Activated naive CD8-positive, alpha-beta T cell treated with anti-CD3 and anti-CD28 coated beads for 36 hours (primary cell): ENCODE results near the gene SAMM50. TPM values are rescaled to one million over a fixed set of nuclear protein-coding genes. Genes with fewer than 3 reads are reported as not detected.

Source experiments
- DNase-seq: peaks from one replicate; pipeline ENCODE4 v3.0.0; 2021
- H3K27ac Mint-ChIP-seq: one replicate; pipeline ENCODE4 v1.8.0; 2022; ENCODE audit warnings: mild to moderate bottlenecking, moderate library complexity, mixed read lengths
- H3K27me3 Mint-ChIP-seq: one replicate; pipeline ENCODE4 v1.8.0; 2022; ENCODE audit warnings: mild to moderate bottlenecking, mixed read lengths
- H3K36me3 Mint-ChIP-seq: one replicate; pipeline ENCODE4 v1.8.0; 2021; ENCODE audit warnings: mild to moderate bottlenecking, mixed read lengths
- H3K4me1 Mint-ChIP-seq: one replicate; pipeline ENCODE4 v1.8.0; 2021; ENCODE audit warnings: mixed read lengths
- H3K4me3 Mint-ChIP-seq: one replicate; pipeline ENCODE4 v1.8.0; 2022; ENCODE audit warnings: mild to moderate bottlenecking, moderate library complexity, mixed read lengths
- H3K9me3 Mint-ChIP-seq: one replicate; pipeline ENCODE4 v1.8.0; 2022; ENCODE audit warnings: mixed read lengths
- total RNA-seq, 2 experiments: library from RNA; stranded (reverse); gene quantifications; one replicate each; pipeline ENCODE4 v1.2.3, GENCODE V29; 2021

SAMM50 gene
- total RNA-seq, 2 experiments from 2014 or later = 59.0 to 62.3 TPM

GRCh38 chr22:43926349-43926710, 28.9 kb upstream of the SAMM50 start:
- H3K36me3 Mint-ChIP-seq = no peaks in the 10 kb centered on the region
- H3K4me1 Mint-ChIP-seq = peaks cover 4% of the 10 kb centered on the region
- no peak for DNase-seq
- no peak overlapping the region for H3K27ac Mint-ChIP-seq
- no peaks in the 10 kb centered on the region for H3K9me3 Mint-ChIP-seq
- H3K4me3 Mint-ChIP-seq = no peak overlapping the region
- H3K27me3 Mint-ChIP-seq = peaks cover 15% of the 10 kb centered on the region

DNA sequence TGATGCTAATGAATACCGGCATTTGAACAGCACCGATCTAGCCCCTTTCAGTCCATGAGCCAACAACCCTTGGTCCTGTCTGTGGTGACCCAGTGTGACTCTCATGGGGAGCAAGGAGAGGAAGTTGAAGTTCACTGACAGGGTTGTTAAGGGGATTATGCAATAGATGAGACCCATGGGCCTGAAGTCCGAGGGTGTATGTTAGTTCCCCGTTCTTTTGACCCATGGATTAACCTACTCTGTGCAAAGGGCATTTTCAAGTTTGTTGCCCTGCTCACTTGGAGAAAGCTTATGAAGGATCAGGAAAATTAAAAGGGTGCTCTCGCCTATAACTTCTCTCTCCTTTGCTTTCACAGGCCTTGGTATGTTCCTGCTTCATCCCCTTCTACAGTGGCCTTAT, 26.8 kb upstream of the SAMM50 start:
- Mint-ChIP-seq H3K4me1 (no peaks in the 10 kb centered on the region), H3K27ac (no peak overlapping the region), H3K27me3 (peaks cover 15% of the 10 kb centered on the region), H3K36me3 (no peaks in the 10 kb centered on the region), H3K9me3 (no peaks in the 10 kb centered on the region), H3K4me3 (no peak overlapping the region)
- DNase-seq = no peak

DNA sequence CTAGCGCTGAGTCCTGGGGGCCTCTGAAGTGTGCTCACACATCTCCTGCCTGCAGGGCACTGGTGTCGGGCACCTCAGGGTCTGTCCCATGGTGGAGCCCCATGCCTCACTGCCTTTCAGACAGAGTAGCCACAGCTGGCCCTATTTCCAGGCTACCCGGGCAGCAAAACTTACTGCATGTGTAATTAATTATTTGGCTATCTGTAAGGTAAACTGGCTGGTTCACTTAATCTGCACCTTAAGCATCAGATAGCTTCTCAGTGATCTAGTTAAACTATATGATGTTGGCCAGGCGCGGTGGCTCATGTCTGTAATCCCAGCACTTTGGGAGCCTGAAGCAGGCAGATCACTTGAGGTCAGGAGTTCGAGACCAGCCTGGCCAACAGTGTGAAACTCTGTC, 26.3 kb upstream of the SAMM50 start:
- Mint-ChIP-seq H3K9me3 (no peaks in the 10 kb centered on the region), H3K4me1 (no peaks in the 10 kb centered on the region), H3K27me3 (peaks cover 15% of the 10 kb centered on the region), H3K27ac (no peak overlapping the region), H3K36me3 (no peaks in the 10 kb centered on the region), H3K4me3 (no peak overlapping the region)
- DNase-seq = no peak

DNA sequence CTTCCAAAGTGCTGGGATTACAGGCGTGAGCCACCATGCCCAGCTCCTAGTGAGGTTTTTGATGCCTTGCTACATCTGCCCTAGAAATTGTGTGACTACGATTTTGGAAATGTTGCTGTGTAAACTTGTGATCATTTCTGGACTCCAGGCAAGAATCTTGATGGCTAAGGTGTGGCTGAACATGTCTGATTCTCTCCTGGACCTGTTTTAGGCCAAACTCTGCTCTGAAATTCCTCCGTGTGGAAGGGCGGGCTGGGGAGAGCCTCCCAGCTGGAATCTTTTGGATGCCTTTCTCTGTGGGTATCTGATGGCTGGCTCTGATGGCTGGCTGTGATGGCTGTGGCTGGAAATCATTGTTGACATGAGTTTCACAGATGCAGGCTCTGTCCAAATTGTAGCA, 23.5 kb upstream of the SAMM50 start:
- Mint-ChIP-seq H3K4me1 (no peaks in the 10 kb centered on the region), H3K27ac (no peak overlapping the region), H3K9me3 (no peaks in the 10 kb centered on the region), H3K27me3 (peaks cover 11% of the 10 kb centered on the region), H3K4me3 (no peak overlapping the region), H3K36me3 (no peaks in the 10 kb centered on the region)
- no peak for DNase-seq

DNA sequence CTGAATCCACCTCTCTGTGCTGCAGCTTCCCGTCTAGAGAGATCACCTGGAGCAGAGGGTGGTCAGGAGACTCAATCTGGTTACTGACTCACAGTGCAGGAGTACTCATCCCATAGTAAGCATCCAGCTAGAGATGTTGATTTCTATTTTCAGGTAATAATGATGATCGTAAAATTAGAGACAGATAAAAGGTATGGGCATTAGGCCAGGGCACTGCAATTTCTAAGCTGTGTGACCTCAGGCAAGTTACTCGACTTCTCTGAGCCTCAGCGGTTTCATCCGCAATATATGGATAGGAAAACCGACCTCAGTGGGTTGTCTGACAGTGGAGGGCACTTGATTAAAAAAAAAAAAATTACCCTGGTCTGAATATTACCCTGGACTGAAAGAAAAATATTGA, 13.8 kb upstream of the SAMM50 start:
- no peak for DNase-seq
- Mint-ChIP-seq H3K36me3 (no peaks in the 10 kb centered on the region), H3K4me3 (no peak overlapping the region), H3K9me3 (no peaks in the 10 kb centered on the region), H3K4me1 (no peaks in the 10 kb centered on the region), H3K27me3 (peaks cover 4% of the 10 kb centered on the region), H3K27ac (no peak overlapping the region)

- Mint-ChIP-seq H3K9me3 (no peaks in the 10 kb centered on the region), H3K27ac (no peak overlapping the region), H3K4me3 (no peak overlapping the region), H3K27me3 (peaks cover 4% of the 10 kb centered on the region), H3K4me1 (no peaks in the 10 kb centered on the region), H3K36me3 (no peaks in the 10 kb centered on the region)
- no peak for DNase-seq
Observed at GRCh38 chr22:43944670-43945430, 10.4 kb upstream of the SAMM50 start.

- Mint-ChIP-seq H3K4me3 (no peak overlapping the region), H3K36me3 (no peaks in the 10 kb centered on the region), H3K27me3 (peaks cover 4% of the 10 kb centered on the region), H3K9me3 (no peaks in the 10 kb centered on the region), H3K4me1 (no peaks in the 10 kb centered on the region), H3K27ac (no peak overlapping the region)
- peak; percentile 72 for DNase-seq
Observed at GRCh38 chr22:43945632-43946383, 9.4 kb upstream of the SAMM50 start.

DNA sequence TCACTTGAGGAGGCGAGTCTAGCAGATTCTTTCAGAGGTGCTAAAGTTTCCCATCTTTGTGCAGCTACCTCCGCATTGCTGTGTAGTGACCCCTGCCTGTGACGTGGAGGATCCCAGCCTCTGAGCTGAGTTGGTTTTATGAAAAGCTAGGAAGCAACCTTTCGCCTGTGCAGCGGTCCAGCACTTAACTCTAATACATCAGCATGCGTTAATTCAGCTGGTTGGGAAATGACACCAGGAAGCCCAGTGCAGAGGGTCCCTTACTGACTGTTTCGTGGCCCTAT, 8.9 kb upstream of the SAMM50 start:
- Mint-ChIP-seq H3K4me1 (no peaks in the 10 kb centered on the region), H3K9me3 (no peaks in the 10 kb centered on the region), H3K27me3 (peaks cover 5% of the 10 kb centered on the region), H3K36me3 (no peaks in the 10 kb centered on the region), H3K27ac (no peak overlapping the region), H3K4me3 (no peak overlapping the region)
- DNase-seq = no peak

GRCh38 chr22:43948836-43949406, 6.3 kb upstream of the SAMM50 start:
- Mint-ChIP-seq H3K4me3 (no peak overlapping the region), H3K27ac (no peak overlapping the region), H3K9me3 (no peaks in the 10 kb centered on the region), H3K4me1 (peaks cover under 1% of the 10 kb centered on the region), H3K27me3 (peaks cover 8% of the 10 kb centered on the region), H3K36me3 (no peaks in the 10 kb centered on the region)
- no peak for DNase-seq

GRCh38 chr22:43951391-43951790, 3.9 kb upstream of the SAMM50 start:
- DNase-seq = no peak
- Mint-ChIP-seq H3K27me3 (peaks cover 6% of the 10 kb centered on the region), H3K9me3 (no peaks in the 10 kb centered on the region), H3K36me3 (peaks cover 7% of the 10 kb centered on the region), H3K27ac (no peak overlapping the region), H3K4me1 (peaks cover 13% of the 10 kb centered on the region), H3K4me3 (no peak overlapping the region)

GRCh38 chr22:43951966-43952365, 3.3 kb upstream of the SAMM50 start:
- no peak overlapping the region for H3K4me3 Mint-ChIP-seq
- peaks cover 9% of the 10 kb centered on the region for H3K36me3 Mint-ChIP-seq
- peaks cover 18% of the 10 kb centered on the region for H3K4me1 Mint-ChIP-seq
- no peak overlapping the region for H3K27ac Mint-ChIP-seq
- no peaks in the 10 kb centered on the region for H3K9me3 Mint-ChIP-seq
- H3K27me3 Mint-ChIP-seq = peaks cover 6% of the 10 kb centered on the region
- DNase-seq = no peak

GRCh38 chr22:43953988-43954785, 1.1 kb upstream of the SAMM50 start:
- Mint-ChIP-seq H3K4me1 (peaks cover 25% of the 10 kb centered on the region), H3K36me3 (peaks cover 13% of the 10 kb centered on the region), H3K27ac (peak overlapping the region; percentile 95), H3K9me3 (no peaks in the 10 kb centered on the region), H3K4me3 (peak overlapping the region; percentile 100), H3K27me3 (peaks cover 6% of the 10 kb centered on the region)
- no peak for DNase-seq

- DNase-seq = no peak
- no peaks in the 10 kb centered on the region for H3K9me3 Mint-ChIP-seq
- peaks cover 13% of the 10 kb centered on the region for H3K36me3 Mint-ChIP-seq
- peaks cover 6% of the 10 kb centered on the region for H3K27me3 Mint-ChIP-seq
- H3K27ac Mint-ChIP-seq = peak overlapping the region; percentile 95
- H3K4me1 Mint-ChIP-seq = peaks cover 33% of the 10 kb centered on the region
- peak overlapping the region; percentile 100 for H3K4me3 Mint-ChIP-seq
Observed at GRCh38 chr22:43955883-43956782, 891 bp downstream of the SAMM50 start.

- Mint-ChIP-seq H3K9me3 (no peaks in the 10 kb centered on the region), H3K27ac (no peak overlapping the region), H3K4me1 (peaks cover 34% of the 10 kb centered on the region), H3K27me3 (no peaks in the 10 kb centered on the region), H3K4me3 (peak overlapping the region; percentile 100), H3K36me3 (peaks cover 13% of the 10 kb centered on the region)
- no peak for DNase-seq
Observed at GRCh38 chr22:43956805-43957463, 1.7 kb downstream of the SAMM50 start.
